GOT3 (cell line): ENCODE data around the gene CHST8.
A peak's percentile ranks its signal among the peaks of the same experiment; 100 is the strongest.

Source experiments
- DNase-seq: peaks from one replicate; lab custom pipeline; 2025; ENCODE audit warnings: mixed read lengths; lab: John Stamatoyannopoulos, UW

CHST8 gene

DNA sequence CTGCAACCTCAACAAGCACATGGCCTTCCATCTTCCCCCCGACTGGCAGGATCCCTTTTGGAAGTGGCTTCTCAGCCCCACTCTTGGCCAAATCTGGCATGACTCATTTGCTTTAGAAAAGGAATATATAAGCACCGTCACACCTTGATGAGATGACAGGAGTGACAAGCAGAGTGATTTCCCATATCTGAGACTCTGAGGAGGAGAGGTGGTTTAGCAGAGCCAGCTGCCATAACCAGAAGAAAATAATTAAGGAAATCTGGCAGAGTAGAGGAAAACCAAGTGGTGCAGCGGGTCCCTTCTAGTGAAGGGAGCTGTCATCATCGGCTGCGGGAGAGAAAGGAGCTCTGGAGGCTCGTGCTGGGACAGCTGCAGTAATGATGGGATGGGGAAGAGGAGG is 147.5 kb downstream of the CHST8 start:
- DNase-seq = no peak

DNA sequence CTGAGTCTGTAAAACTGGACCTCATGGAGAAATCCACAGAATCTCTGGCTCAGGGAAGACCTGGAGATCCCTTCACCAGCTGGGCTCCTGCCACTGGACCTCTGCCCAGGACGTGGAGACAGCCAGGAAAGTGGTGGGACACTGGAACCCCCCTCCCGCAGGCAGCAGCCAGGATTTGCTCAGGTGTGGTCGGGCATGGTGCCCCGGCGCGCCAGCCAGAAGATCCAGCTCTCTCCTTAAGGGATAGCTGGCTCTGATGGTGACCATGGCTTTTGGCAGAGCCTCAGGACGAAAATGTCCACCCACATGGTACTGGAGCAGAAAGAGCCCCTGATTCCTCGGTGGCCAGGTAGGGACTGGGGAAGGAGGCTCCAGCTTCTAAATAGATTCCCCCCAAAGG is 148.4 kb downstream of the CHST8 start:
- DNase-seq = no peak

DNA sequence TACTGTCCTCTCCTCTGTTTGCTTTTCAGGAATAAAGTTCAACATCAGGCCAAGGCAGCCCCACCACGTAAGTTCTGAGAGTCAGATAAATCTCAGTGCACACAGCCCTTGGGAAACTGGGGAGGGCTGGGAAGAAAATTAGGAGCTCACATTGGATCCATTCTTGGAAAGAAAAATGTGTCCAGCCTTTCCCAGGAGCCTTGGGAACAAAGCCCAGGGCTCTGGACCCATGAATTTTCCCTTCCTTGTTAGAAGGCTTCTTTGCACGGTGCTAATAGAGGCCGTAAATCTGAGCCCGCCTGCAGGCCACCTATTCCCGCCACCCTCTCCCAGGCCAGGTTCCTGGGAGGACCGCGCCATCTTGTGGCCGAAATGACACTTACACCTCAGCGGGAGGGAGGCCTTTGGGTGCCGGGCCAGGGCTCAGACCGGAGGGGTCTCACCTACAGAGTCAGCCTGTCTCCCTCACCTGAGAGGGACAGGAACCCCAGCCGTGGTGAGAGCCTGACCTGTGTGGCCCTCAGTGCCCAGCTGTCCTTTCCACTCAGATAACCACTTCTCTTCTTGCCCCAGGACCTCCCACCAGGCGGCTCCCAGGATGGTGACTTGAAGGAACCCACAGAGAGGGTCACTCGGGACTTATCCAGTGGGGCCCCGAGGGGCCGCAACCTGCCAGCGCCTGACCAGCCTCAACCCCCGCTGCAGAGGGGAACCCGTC is 149.8 kb downstream of the CHST8 start:
- no peak for DNase-seq

- no peak for DNase-seq
These were observed 150.5 kb downstream of the CHST8 start for GRCh38 chr19:33772102-33772857.

DNA sequence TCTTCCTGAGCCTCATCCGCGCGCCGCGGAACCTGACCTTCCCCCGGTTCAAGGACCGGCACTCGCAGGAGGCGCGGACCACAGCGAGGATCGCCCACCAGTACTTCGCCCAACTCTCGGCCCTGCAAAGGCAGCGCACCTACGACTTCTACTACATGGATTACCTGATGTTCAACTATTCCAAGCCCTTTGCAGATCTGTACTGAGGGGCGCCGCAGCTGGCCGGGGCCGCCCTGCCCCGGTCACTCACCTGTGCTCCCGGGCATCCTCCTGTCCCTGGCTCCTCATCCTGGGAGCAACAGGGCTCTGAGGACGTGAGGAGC is 151.1 kb downstream of the CHST8 start:
- no peak for DNase-seq

GRCh38 chr19:33773704-33774624 is 152.2 kb downstream of the CHST8 start:
- DNase-seq = no peak

- DNase-seq = no peak
These were observed 153.0 kb downstream of the CHST8 start for GRCh38 chr19:33774751-33775150.

DNA sequence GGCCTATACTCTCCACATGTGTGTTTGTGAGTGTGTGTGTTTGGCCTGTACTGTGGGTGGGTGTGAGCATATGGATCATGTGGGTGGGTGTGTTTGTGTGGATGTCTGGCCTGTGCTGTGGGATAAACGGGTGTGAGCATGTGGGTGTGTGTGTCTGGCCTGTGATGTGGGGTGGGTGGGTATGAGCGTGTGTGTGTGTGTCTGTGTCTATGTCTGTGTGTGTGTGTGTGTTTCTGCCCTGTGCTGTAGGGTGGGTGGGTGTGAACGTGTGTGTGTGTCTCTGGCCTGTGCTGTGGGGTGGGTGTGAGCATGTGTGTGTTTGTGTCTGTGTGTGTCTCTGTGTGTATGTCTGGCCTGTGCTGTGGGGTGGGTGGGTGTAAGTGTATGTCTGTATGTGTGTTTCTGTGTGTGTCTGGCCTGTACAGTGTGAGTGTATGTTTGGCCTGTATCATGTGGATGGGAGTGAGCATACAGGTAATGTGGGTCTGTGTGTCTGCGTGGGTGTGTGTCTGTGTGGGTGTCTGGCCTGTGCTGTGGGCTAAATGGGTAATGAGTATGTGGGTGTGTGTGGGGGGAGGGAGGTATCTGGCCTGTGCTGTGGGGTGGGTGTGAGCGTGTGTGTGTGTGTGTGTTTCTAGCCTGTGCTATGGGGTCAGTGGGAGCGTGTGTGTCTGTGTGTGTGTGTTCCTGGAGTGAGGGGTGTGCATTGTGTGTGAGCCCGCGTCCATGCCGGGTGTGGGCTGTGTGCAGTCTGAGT is 154.2 kb downstream of the CHST8 start:
- DNase-seq = no peak

DNA sequence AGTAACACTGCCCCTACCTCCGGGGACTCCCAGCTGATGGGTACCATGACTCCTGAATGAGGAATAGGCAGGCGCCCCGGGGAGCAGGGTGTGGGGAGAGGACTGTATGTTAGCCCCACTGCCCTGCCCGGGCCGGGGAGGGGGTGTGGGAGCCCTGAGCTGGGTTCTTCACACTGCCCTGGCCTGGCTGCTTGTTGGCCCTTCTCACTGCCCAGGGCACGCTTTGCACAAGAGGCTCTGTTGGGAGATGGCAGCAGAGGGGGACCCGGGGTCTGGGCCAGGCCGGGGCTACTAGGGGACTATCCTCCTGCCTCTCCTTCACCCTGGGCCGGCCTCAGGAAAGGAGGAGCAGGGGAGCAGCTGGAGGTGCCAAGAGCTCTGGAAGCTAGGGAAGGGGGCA is 155.6 kb downstream of the CHST8 start:
- no peak for DNase-seq

- no peak for DNase-seq
These were observed 156.0 kb downstream of the CHST8 start for GRCh38 chr19:33777753-33778088.

DNA sequence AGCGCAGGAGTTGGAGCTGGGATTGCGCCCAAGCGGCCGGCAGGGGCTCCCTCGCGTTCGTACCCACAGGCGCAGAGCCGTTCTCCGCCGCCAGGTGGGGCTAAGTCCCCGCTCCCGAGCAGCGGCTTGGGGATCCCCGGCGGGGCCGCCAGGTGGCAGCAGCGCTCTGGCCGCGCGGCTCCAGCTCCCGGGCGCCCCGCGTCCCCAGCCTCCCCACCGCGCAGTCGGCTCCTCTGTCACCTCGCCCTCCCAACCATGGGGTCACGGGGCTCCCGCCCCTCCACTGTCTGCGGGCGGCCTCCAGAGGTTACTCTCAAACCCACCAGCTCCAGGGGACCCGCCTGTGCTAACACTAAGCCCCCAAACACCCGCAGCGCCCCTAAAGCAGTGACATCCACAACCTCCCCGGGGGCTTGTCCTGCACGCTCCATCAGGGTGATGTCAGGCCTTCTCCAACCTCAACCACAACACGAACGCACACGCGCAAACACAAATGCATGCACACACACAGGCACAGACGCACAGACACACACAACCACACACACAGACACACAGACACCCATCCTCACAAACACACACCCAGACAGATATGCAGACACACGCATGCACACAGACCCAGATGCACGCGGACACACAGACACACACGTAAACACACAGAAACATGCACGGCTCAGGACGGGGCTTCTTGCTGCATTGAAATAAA is 156.5 kb downstream of the CHST8 start:
- peak; percentile 57 for DNase-seq

DNA sequence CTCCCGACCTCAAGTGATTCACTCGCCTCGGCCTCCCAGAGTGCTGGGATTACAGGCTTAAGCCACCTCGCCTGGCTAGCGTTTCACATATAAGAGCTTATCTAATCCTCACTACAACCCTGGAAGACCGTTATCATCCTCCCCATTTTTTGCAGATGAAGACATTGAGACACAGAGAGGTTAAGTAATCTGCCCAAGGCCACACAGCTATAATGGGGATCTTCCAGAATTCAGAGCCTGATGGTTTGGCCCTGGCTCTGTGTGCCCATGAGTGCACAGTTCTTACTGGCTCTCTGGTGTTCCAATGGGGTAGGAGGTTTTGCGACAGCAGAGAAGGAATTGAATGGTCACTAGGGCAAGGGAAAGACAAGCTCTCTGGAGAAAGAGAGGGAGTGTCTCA is 158.1 kb downstream of the CHST8 start:
- DNase-seq = no peak

GRCh38 chr19:33780251-33780650 is 158.5 kb downstream of the CHST8 start:
- DNase-seq = no peak

GRCh38 chr19:33780746-33781145 is 159.0 kb downstream of the CHST8 start:
- DNase-seq = no peak

DNA sequence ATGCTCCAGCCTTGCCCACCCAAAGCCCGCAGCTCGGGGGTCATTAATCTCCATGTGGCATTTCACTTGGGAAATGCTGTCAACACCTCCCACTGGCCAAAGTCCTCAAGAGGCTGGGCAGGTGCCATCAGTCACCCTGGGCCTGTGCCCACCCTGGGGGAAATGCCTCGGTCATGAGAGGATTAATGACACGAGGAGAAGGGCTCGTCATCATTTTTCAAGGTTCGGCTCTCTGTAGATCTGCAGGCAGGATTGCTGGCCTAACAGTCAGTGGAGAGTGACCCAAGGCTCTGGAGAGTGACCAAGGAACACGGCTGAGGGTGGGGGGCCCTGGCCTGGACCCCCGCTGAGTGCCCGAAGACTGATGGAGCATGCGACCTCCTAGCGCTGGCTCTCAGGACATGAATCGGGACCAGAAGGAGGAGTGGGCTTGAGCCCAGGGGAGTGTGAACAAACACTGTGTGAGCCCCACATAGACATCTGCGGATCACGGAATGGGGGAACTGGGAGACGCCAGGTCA is 159.7 kb downstream of the CHST8 start:
- DNase-seq = no peak

DNA sequence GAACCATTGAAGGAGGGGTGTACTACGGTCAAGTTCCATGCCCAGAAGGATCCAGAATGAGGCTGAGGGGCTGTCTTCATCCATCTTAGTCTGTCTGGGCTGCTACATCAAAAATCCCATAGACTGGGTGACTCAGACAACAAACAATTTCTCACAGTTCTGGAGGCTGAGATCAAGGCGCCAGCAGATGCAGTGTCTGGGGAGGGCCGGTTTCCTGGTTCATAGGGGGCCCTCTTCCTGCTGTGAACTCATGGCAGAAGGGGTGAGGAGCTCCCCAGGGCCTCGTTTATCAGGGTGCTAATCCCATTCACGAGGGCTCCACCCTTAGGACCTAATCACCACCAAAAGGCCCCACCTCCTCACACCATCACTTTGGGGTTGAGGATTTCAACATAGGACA is 160.2 kb downstream of the CHST8 start:
- no peak for DNase-seq

GRCh38 chr19:33784432-33784831 is 162.7 kb downstream of the CHST8 start:
- DNase-seq = no peak

- no peak for DNase-seq
These were observed 164.0 kb downstream of the CHST8 start for GRCh38 chr19:33785795-33786194.

DNA sequence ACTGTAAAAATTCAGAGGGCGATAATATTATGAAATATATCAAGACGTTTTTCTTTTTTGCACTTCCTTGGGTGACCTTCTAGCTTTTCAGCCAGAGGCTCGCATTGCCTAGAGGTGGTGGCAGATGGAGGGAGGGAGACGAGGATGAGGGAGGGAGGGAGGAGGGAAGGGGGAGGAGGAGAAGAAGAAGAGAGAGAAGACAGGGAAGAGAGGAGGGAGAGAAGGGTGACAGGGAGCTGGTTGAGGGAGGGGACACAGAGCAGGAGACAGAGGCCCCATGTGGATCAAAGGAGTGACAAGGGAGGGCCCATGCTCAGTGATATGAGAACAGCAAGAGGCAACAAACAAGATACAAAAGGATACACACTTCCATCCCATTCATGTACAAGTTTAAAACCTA is 166.9 kb downstream of the CHST8 start:
- no peak for DNase-seq

GRCh38 chr19:33789344-33789743 is 167.6 kb downstream of the CHST8 start:
- DNase-seq = no peak

DNA sequence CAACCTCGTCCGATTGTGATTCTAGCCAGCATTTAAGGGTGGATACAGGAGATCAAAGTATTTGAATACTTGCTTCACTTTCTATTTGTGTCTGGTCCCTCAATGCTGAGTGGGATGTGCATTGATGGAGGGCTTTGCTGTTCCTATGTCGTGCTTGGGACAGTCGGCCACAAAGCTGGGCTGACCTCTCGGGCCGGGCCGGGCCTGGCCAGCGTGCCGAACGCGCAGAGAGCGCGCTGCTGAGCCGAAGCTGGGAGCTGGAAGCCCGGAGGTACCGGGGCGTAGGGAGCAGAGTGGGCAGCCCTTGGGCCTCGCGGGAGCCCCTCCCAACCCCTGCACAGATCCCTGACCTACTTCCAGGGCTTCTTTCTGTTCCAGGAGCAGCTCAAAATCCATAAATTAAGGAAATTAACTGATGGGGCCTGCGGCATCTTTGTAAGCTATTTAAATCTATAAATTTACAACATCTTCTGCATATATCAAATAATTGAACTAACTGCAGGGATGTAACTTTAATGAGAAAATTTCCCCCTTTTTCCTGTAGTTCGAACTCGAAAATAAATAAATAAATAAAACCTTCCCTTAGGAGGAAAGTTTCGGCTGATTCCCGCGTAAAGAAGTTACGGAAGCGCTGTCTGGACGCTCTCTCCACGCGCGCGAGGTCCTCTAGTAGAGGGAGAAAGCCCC is 173.1 kb downstream of the CHST8 start:
- no peak for DNase-seq
